ENCODE measurements around the gene KLK2.

DNA sequence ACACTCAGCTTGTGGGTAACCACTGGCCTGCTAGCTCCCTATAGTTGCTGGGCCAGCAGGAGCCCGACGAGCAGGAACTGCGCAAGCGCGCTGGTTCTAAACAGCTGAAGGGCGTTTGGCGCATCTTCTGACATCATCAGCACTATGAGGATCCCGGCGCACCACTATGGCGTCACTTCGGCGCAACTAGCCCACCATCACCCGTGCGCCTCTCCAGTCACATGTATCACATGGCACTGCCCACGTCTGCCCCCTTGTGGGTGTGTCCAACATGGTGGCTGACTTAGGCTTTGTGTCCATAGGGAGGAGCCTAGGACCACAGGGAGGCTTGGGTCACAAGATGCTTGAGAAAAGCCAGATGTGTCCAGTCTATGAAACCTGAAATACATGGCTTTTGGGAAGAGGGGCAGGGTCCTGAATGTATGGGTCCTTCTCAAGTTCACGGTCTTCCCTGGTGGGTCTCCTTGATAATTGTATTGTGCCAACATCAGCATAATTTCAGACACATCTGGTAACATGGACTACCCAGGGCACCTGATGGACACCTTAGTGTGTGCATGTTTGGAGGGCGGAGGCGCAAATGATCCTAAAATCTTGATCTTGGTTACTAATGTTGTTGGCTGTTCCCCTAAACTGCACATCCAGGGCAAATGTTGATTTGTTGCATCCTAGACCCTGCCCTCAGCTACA, 20.0 kb downstream of the KLK2 start:
- TF ChIP-seq SMAD9 (CRISPR knock-in tag; IDR thresholded peaks at IDR 0.05) (no peak), PRMT3 (CRISPR knock-in tag; IDR thresholded peaks at IDR 0.05; ENCODE audit: borderline replicate concordance, low read depth) (no peak), EZH2 (conservative IDR thresholded peaks at IDR 0.05; ENCODE audit: low read depth, low read length) (no peak), ZSCAN9 (CRISPR knock-in tag; IDR thresholded peaks at IDR 0.05; ENCODE audit: borderline replicate concordance) (no peak), CTCF (CRISPR knock-in tag; IDR thresholded peaks at IDR 0.05) (no peak; the same call in 1 of the 2 replicates), ZNF343 (CRISPR knock-in tag; IDR thresholded peaks at IDR 0.05) (no peak), REST (IDR thresholded peaks at IDR 0.05; ENCODE audit: borderline replicate concordance in 1 of 2, low read depth in 1 of 2, low read length in 2 of 2) (no peak), ZNF354B (CRISPR knock-in tag; IDR thresholded peaks at IDR 0.05) (no peak), AKAP8 (CRISPR knock-in tag; IDR thresholded peaks at IDR 0.05) (no peak), EP300 (IDR thresholded peaks at IDR 0.05; ENCODE audit: low read depth in 2 of 2, low read length in 2 of 2) (no peak), EP300 (CRISPR knock-in tag; IDR thresholded peaks at IDR 0.05; ENCODE audit: borderline replicate concordance) (no peak), CAMTA2 (CRISPR knock-in tag; IDR thresholded peaks at IDR 0.05; ENCODE audit: borderline replicate concordance) (no peak), USF2 (IDR thresholded peaks at IDR 0.05; ENCODE audit: low read depth, low read length) (no peak), USF2 (CRISPR knock-in tag; IDR thresholded peaks at IDR 0.05; ENCODE audit: borderline replicate concordance) (no peak)
- TF ChIP-seq, protein P1, sequence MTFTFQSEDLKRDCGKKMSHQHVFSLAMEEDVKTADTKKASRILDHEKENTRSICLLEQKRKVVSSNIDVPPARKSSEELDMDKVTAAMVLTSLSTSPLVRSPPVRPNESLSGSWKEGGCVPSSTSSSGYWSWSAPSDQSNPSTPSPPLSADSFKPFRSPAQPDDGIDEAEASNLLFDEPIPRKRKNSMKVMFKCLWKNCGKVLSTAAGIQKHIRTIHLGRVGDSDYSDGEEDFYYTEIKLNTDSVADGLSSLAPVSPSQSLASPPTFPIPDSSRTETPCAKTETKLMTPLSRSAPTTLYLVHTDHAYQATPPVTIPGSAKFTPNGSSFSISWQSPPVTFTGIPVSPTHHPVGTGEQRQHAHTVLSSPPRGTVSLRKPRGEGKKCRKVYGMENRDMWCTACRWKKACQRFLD (CRISPR knock-in tag; IDR thresholded peaks at IDR 0.05; ENCODE audit: borderline replicate concordance), result no peak

Measured in HepG2 (cell line).